GM19328 (cell line): ENCODE measurements around the gene TP53I13.

Experiments
- ATAC-seq: cut with Tn5 transposase; IDR thresholded peaks from one replicate; pipeline ENCODE4 v1.9.1; 2021; ENCODE audit warnings: mild to moderate bottlenecking, moderate library complexity; ENCODE audit not compliant: unreplicated experiment

Gene TP53I13

GRCh38 chr17:29579866-29580771, 11.6 kb downstream of the TP53I13 start:
- no peak for ATAC-seq

- ATAC-seq, result no peak
Measured at GRCh38 chr17:29581583-29582253, 13.2 kb downstream of the TP53I13 start.

- no peak for ATAC-seq
Measured at GRCh38 chr17:29582254-29582765, 13.8 kb downstream of the TP53I13 start.

- ATAC-seq, result no peak
Measured at GRCh38 chr17:29582772-29583171, 14.3 kb downstream of the TP53I13 start.

- no peak for ATAC-seq
Measured at GRCh38 chr17:29583324-29584248, 15.1 kb downstream of the TP53I13 start.

GRCh38 chr17:29584452-29585079, 16.1 kb downstream of the TP53I13 start:
- ATAC-seq, result no peak

- ATAC-seq, result no peak
Measured at GRCh38 chr17:29585080-29585751, 16.7 kb downstream of the TP53I13 start.

- no peak for ATAC-seq
Measured at GRCh38 chr17:29586676-29587469, 18.4 kb downstream of the TP53I13 start.

- ATAC-seq, result no peak
Measured at GRCh38 chr17:29587591-29587990, 19.1 kb downstream of the TP53I13 start.

- ATAC-seq, result no peak
Measured at GRCh38 chr17:29588017-29588561, 19.6 kb downstream of the TP53I13 start.

- no peak for ATAC-seq
Measured at GRCh38 chr17:29588562-29589411, 20.3 kb downstream of the TP53I13 start.

- ATAC-seq, result peak; percentile 54
Measured at GRCh38 chr17:29589524-29590410, 21.3 kb downstream of the TP53I13 start, which contains the start of gene GIT1. GIT1 (minus strand) TSS chr17:29589648; CDS start chr17:29589378, 270 bp downstream.

- no peak for ATAC-seq
Measured at GRCh38 chr17:29590411-29591145, 22.1 kb downstream of the TP53I13 start.

GRCh38 chr17:29591146-29591736, 22.7 kb downstream of the TP53I13 start:
- no peak for ATAC-seq

- ATAC-seq, result no peak
Measured at GRCh38 chr17:29591737-29592608, 23.5 kb downstream of the TP53I13 start.
